DMS153 treated with DMSO at 0.1 percent for 48 hours (cell line): ENCODE results near the gene GOLGA8N.

Experiments
- DNase-seq: peaks from one replicate; lab custom pipeline; 2025; ENCODE audit not compliant: unreplicated experiment; lab: John Stamatoyannopoulos, UW

Gene GOLGA8N

GRCh38 chr15:32649342-32649741 lies 56.1 kb downstream of the GOLGA8N start:
- DNase-seq = no peak

- DNase-seq = no peak
These were observed 58.1 kb downstream of the GOLGA8N start for GRCh38 chr15:32651229-32651837.

- DNase-seq = no peak
These were observed 58.9 kb downstream of the GOLGA8N start for GRCh38 chr15:32652178-32652577.

- no peak for DNase-seq
These were observed 62.8 kb downstream of the GOLGA8N start for GRCh38 chr15:32656091-32656490.

- no peak for DNase-seq
These were observed 63.2 kb downstream of the GOLGA8N start for GRCh38 chr15:32656496-32656895.
